ENCODE measurements around the gene ELL. TPM values are rescaled to one million over a fixed set of nuclear protein-coding genes. Genes with fewer than 3 reads are reported as not detected.

ELL gene
- total RNA-seq, 1 experiment from 2014 or later = 21.0 TPM

GRCh38 chr19:18443406-18443805, 78.5 kb downstream of the ELL start:
- TF ChIP-seq EZH2 (IDR thresholded peaks at IDR 0.05; ENCODE audit: low read length, unreplicated experiment) = no peak
- no peak for TF ChIP-seq CTCF (conservative IDR thresholded peaks at IDR 0.05; ENCODE audit: low read depth, low read length)
- no peak for TF ChIP-seq EZH2phosphoT487 (IDR thresholded peaks at IDR 0.05; ENCODE audit: borderline replicate concordance, low read length)
- Histone ChIP-seq H3K27ac (ENCODE audit: low read length) (no peak overlapping the region), H3K9me3 (ENCODE audit: low read length) (no peaks in the 10 kb centered on the region), H3K9ac (ENCODE audit: low read length) (no peak overlapping the region), H2AFZ (ENCODE audit: low read length) (no peak overlapping the region), H4K20me1 (ENCODE audit: low read length) (no peaks in the 10 kb centered on the region), H3K4me2 (ENCODE audit: low read length) (no peak overlapping the region), H3K9me2 (replicated peaks; ENCODE audit: low read length) (no peaks in the 10 kb centered on the region), H3K79me2 (ENCODE audit: low read length) (no peaks in the 10 kb centered on the region), H3K36me3 (ENCODE audit: low read depth, low read length) (peaks cover 16% of the 10 kb centered on the region; the same call in 1 of the 2 replicates), H3K4me3 (ENCODE audit: low read length) (no peak overlapping the region), H3K4me1 (ENCODE audit: insufficient read depth, low read length) (no peaks in the 10 kb centered on the region), H3F3A (ENCODE audit: low read length, unreplicated experiment) (no peaks in the 10 kb centered on the region), H3K27me3 (ENCODE audit: low read length) (no peaks in the 10 kb centered on the region)
- ChIA-PET CTCF (no interaction called here), POLR2A (ENCODE audit: unreplicated experiment) (no interaction called here)
- intact Hi-C loops (cut with micrococcal nuclease) = no loop called here
- DNase-seq = no peak
- no peak for ATAC-seq
- no TSS peak for BruUV-seq (replicated peaks)

- no peaks in the 10 kb centered on the region for H3F3A ChIP-seq (ENCODE audit: low read length, unreplicated experiment)
- H3K9ac ChIP-seq (ENCODE audit: low read length) = no peak overlapping the region
- intact Hi-C loops (cut with micrococcal nuclease) = no loop called here
- no peaks in the 10 kb centered on the region for H3K4me1 ChIP-seq (ENCODE audit: insufficient read depth, low read length)
- H3K4me3 ChIP-seq (ENCODE audit: low read length) = no peak overlapping the region
- no peak overlapping the region for H3K4me2 ChIP-seq (ENCODE audit: low read length)
- no peaks in the 10 kb centered on the region for H4K20me1 ChIP-seq (ENCODE audit: low read length)
- H2AFZ ChIP-seq (ENCODE audit: low read length) = no peak overlapping the region
- no peak for ATAC-seq
- no peaks in the 10 kb centered on the region for H3K27me3 ChIP-seq (ENCODE audit: low read length)
- no peak overlapping the region for H3K27ac ChIP-seq (ENCODE audit: low read length)
- no TSS peak for BruUV-seq (replicated peaks)
- POLR2A ChIA-PET (ENCODE audit: unreplicated experiment) = interaction anchor here (0.6 kb wide), 1 partner anchor 931 kb away, joined by 3 read pairs; the partner anchor contains the start of gene PGLS
- CTCF ChIA-PET = no interaction called here
- H3K79me2 ChIP-seq (ENCODE audit: low read length) = no peaks in the 10 kb centered on the region
- no peaks in the 10 kb centered on the region for H3K9me2 ChIP-seq (replicated peaks; ENCODE audit: low read length)
- peaks cover 16% of the 10 kb centered on the region; the same call in 1 of the 2 replicates for H3K36me3 ChIP-seq (ENCODE audit: low read depth, low read length)
- H3K9me3 ChIP-seq (ENCODE audit: low read length) = no peaks in the 10 kb centered on the region
- no peak for DNase-seq
- TF ChIP-seq EZH2phosphoT487 (IDR thresholded peaks at IDR 0.05; ENCODE audit: borderline replicate concordance, low read length) (no peak), CTCF (conservative IDR thresholded peaks at IDR 0.05; ENCODE audit: low read depth, low read length) (no peak), EZH2 (IDR thresholded peaks at IDR 0.05; ENCODE audit: low read length, unreplicated experiment) (no peak)
Observed at GRCh38 chr19:18442941-18443340, 78.9 kb downstream of the ELL start.

DNA sequence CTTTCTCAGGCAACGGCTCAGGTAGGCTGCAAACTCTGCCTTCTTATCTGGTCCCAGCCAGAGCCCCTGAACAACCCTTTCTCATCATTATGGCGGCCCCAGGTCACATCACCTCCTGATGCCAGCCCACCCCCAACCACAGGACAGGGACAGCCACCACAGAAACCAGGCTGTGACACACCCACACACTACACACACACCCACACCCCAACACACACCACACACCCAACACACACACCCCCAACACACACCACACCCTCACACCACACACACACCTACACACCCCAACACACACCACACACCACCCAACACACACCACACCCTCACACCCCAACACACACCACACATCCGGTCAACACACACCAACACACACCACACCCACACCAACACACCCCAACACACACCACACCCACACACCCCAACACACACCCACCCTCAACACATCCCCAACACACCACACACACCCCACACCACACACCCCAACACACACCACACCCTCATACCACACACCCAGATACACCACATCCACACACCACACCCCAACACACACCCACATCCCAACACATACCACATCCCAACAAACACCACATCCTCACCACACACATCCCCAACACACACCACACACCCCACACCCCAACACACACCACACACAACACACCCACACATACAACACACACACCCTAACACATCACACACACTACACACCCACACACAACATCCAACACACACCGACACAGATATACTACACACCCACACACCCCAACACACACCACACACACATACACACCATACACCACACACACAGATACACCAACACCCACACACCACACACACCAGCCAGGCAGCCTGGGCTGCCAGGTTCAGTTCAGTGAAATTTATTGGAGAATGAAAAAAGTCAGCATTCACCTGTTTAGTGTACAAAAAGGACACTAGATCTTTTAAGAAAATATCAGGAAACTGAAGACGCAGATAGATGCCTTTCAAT, 79.8 kb downstream of the ELL start:
- intact Hi-C loops (cut with micrococcal nuclease) = no loop called here
- POLR2A ChIA-PET (ENCODE audit: unreplicated experiment) = interaction anchor here (0.6 kb wide), 1 partner anchor 931 kb away, joined by 3 read pairs; the partner anchor contains the start of gene PGLS
- CTCF ChIA-PET = no interaction called here

More for the DNA sequence above, 79.8 kb downstream of the ELL start:
- no peaks in the 10 kb centered on the region for H4K20me1 ChIP-seq (ENCODE audit: low read length)
- H3K4me3 ChIP-seq (ENCODE audit: low read length) = no peak overlapping the region
- no peak overlapping the region for H3K9ac ChIP-seq (ENCODE audit: low read length)
- H2AFZ ChIP-seq (ENCODE audit: low read length) = no peak overlapping the region
- no TSS peak for BruUV-seq (replicated peaks)
- no peaks in the 10 kb centered on the region for H3K79me2 ChIP-seq (ENCODE audit: low read length)
- TF ChIP-seq EZH2phosphoT487 (IDR thresholded peaks at IDR 0.05; ENCODE audit: borderline replicate concordance, low read length) (no peak), EZH2 (IDR thresholded peaks at IDR 0.05; ENCODE audit: low read length, unreplicated experiment) (no peak), CTCF (conservative IDR thresholded peaks at IDR 0.05; ENCODE audit: low read depth, low read length) (no peak)
- DNase-seq = no peak
- H3K4me2 ChIP-seq (ENCODE audit: low read length) = no peak overlapping the region
- no peaks in the 10 kb centered on the region for H3K9me2 ChIP-seq (replicated peaks; ENCODE audit: low read length)
- H3K9me3 ChIP-seq (ENCODE audit: low read length) = no peaks in the 10 kb centered on the region
- no peaks in the 10 kb centered on the region for H3K27me3 ChIP-seq (ENCODE audit: low read length)
- no peaks in the 10 kb centered on the region for H3K4me1 ChIP-seq (ENCODE audit: insufficient read depth, low read length)
- ATAC-seq = no peak
- H3F3A ChIP-seq (ENCODE audit: low read length, unreplicated experiment) = no peaks in the 10 kb centered on the region
- H3K36me3 ChIP-seq (ENCODE audit: low read depth, low read length) = peaks cover 16% of the 10 kb centered on the region; the same call in 1 of the 2 replicates
- H3K27ac ChIP-seq (ENCODE audit: low read length) = no peak overlapping the region

All from PC-3 (cell line).